NCI-H2029 (cell line): ENCODE measurements around the gene PSMB2.

Source experiments
- DNase-seq: peaks from one replicate; lab custom pipeline; 2025; lab: John Stamatoyannopoulos, UW

Gene PSMB2

DNA sequence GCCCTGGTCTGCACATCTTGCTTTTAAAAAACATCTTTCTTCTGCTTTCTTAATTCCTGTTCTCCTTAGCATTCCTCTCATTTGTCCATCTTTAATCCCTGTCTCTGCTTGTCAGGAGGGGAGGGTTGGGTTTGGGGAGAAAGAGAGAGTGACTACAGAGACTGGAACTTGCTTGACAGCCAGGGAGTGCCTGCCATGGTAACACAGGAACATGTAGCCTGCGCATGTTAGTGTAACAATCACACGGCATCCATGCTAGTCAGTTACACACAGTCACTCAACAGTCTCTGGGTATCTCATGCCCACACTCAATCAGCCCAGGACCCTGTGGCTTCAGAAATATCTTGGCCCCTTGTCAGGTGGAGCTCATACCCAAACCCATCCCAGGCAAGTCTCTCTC lies 69.0 kb downstream of the PSMB2 start:
- DNase-seq = no peak

DNA sequence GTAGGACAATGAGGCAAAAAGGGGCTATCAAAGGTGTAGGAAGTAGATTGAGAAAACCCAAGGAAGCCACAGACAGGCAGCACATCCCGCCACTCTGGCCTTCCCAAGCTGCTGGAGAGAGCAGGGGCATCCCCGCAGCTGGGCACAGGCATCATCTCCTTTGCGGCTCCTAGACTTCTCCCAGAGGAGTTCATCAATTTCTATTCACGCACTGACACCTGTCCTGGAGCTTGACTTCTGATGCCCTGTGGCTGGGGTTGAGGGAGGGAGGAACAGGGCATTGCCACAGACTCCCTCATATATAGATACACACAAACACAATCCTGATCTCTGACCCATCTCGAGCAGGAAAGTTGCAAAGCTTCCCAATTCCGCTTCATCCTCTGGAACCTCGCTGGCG lies 70.1 kb downstream of the PSMB2 start:
- no peak for DNase-seq

DNA sequence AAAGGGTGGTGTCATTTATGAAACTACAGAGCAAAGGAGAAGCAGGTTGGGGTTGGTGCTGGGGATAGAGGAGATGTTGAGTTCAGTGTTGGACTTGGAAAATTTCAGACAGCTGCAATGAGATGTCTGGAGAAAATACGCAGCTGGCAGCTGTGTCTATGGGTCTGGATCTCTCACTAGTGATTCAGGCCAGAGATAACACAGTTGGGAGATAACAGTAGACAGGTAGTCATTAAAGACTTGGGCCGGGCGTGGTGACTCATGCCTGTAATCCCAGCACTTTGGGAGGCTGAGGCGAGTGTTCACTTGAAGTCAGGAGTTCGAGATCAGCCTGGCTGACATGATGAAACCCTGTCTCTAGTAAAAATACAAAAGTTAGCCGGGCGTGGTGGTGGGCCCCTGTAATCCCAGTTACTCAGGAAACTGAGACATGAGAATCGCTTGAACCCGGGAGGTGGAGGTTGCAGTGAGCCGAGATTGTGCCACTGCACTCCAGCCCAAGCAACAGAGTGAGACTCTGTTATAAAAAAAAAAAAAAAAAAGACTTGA lies 70.7 kb downstream of the PSMB2 start:
- DNase-seq = no peak

- DNase-seq = no peak
Measured at GRCh38 chr1:35569936-35570335, 71.4 kb downstream of the PSMB2 start.

- DNase-seq = peak; percentile 40
Measured at GRCh38 chr1:35568975-35569395, 72.3 kb downstream of the PSMB2 start.

DNA sequence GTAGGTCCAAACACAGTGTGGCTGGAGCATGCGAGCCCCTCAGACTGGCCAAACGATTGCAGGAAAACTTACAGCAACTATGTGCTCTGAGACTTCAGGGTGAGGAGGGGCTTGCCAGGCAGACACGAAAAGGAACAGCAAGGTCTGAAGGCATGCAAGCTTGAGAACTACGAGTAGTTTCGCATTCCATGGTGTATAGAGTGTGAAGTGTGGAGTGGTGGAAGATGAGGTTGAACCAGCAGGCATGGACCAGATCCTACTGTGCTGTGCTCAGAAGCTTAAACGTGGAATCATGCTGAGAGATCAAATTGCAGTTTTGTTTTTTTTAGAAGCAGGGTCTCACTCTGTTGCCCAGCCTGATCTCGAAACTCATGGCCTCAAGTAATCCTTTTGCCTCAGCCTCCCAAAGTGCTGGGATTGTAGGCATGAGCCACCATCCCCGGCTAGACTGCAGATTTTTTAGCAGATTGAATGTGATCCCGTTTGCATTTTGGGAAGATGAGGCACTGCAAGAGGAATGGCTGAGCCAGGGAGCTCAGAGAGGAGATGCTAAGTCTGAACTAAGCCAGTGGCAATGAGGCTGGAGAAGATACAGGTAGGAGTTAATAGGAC lies 73.3 kb downstream of the PSMB2 start:
- no peak for DNase-seq

DNA sequence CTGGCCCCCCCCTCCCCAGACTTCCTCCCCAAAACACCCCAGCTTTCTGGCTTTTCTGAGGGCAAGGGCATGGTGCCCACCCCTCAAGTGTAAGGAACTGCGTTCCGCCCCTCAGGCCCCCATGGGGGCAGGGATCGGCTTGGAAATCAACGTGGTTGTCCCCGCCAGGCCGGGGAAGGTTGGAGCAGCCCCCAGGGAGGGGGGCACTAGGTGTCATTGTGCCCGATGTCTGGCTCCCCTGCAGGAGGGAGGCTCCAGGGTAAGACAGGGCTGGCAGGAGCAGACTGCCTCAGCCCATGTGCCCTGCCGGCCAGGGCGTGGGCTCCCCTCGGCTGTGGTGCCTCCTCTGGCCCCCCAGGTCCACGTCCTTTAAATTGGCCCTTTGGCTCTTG lies 75.6 kb downstream of the PSMB2 start:
- DNase-seq = no peak

DNA sequence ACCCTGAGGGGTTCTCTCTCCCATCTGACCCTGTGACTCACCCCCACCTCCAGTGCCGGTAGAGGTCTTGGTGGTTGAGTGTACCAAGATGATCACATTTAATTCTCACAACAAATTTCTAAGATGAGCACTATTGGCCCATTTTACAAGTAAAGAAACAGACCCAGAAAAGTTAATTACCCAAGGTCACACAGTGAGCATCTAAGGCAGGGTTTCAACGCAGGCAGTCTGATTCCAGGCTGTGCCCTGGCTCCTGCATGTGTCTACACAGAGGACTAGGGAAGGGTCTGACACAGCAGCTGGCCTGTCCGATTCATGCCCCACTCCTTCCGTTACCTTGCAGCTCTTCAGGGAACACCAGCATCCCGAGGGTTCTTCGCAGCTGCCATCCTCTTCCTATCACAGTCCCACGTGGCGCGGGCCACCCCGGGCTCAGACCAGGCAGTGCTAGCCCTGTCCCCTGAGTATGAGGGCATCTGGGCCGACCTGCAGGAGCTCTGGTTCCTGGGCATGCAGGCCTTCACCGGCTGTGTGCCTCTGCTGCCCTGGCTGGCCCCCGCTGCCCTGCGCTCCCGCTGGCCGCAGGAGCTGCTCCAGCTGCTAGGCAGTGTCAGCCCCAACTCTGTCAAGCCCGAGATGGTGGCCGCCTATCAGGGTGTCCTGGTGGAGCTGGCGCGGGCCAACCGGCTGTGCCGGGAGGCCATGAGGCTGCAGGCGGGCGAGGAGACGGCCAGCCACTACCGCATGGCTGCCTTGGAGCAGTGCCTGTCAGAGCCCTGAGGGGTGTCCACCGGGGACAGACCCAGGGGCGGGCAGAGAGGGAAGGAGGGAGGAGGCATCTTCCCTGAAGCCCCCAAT lies 76.2 kb downstream of the PSMB2 start:
- DNase-seq = no peak

DNA sequence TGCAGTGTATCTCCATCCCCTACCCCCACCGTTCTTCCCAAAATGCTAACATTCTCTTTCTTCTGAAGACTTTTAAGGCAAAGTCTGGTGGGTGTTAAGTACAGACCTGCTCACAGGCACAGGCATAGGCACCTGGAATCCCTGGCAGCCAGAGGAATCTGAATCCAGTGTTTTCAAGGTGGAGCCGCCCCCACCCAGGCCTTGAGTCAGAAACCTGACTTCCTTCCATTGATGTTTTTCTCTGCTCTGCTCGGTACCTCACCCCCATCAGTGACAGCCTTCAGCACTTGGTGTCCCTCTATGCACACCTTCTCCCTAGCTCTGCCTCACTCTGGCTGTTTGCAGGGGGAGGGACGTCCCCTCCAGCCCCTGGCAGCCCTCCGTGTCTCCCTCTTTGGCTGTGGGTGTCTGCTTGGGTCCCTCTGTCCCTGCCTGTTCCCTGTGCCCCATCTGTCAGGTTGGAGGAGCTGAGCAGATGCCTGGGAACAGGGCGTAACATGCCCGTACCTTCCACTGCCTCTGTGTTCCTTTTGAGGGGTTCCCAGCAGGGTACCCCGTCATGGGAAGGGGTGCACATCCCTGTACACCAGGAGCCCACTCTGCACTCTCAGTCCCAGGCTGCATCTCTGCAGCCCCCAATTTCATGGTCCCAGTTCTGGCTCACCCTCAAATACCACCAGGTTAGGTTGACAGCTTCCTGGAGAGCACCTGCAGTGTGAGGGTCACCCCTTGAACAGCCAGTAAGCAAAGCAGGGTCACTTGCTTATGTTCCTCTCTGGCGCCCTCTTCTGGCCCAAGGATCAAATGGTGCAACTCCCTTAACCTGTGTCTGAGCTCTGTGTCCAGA lies 77.1 kb downstream of the PSMB2 start:
- peak; percentile 63 for DNase-seq

- no peak for DNase-seq
Measured at GRCh38 chr1:35563166-35563565, 78.2 kb downstream of the PSMB2 start.

DNA sequence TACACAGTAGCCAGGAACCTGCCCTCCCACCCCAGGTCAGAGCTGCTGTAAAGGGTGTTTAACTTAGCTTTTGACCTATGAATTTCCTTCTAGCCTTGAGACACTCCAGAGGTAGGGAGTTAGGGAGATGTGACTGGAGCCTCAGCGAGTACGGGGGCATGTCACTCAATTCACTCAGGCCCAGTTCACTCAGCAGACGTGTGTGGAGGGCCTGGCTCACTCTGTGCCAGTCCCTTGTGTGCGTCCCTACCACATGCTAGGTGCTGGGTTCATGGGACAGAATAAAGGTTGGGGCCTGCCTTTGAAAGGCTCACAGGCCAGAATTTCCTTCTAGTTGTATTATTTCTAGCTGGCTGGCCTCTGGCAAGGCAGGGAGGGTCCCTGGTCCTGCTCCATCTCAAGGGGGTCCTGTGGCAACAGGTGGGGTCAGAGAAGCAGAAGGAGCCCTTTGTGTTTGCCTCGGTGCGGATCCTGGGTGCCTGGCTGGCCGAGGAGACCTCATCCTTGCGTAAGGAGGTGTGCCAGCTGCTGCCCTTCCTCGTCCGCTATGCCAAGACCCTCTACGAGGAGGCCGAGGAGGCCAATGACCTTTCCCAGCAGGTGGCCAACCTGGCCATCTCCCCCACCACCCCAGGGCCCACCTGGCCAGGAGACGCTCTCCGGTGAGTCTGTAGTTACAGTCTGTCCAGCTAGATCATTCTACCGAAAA lies 79.2 kb downstream of the PSMB2 start:
- DNase-seq = no peak

DNA sequence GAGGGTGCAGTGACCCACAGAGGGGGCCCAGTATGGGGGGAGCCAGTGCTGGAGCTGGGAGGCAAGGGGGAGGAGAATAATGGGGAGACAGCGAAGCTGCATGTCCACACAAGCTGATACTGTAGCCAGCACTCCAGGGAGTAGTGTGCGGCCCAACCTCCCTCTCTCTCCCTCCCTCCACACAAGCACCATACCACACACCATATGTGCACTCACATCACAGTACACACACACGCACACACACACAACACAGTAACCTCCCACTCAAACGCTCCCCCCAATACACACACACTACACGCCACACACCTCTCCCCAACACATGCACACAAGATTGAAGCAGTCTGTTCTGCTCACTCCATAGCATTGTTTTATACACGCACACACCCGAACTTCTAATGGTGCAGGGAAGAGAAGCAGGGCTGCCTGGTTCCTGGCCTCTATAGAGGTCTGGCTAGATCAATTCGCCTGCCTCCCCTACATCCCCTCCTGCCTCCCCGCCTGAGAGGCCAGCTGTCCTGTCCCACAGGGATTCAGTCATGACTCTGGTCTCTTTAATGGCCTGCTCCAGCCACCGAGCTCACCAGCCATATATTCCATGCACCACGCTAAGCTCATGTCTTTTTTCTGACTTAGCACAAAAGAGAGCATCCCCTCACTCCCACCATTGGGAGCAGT lies 79.9 kb downstream of the PSMB2 start:
- DNase-seq = no peak

DNA sequence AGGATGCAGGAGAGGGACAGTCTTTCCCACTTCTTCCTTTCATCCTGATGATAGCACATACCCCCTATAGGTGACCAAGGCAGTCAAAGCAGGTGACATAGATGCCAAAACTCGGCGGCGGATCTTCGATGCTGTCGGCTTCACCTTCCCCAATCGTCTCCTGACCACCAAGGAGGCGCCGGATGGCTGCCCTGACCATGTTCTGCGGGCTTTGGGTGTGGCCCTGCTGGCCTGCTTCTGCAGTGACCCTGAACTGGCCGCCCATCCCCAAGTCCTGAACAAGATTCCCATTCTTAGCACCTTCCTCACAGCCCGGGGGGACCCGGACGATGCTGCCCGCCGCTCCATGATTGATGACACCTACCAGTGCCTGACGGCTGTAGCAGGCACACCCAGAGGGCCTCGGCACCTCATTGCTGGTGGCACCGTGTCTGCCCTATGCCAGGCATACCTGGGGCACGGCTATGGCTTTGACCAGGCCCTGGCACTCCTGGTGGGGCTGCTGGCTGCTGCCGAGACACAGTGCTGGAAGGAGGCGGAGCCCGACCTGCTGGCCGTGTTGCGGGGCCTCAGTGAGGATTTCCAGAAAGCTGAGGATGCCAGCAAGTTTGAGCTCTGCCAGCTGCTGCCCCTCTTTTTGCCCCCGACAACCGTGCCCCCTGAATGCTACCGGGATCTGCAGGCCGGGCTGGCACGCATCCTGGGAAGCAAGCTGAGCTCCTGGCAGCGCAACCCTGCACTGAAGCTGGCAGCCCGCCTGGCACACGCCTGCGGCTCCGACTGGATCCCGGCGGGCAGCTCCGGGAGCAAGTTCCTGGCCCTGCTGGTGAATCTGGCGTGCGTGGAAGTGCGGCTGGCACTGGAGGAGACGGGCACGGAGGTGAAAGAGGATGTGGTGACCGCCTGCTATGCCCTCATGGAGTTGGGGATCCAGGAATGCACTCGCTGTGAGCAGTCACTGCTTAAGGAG lies 80.8 kb downstream of the PSMB2 start:
- DNase-seq = peak; percentile 38

- DNase-seq = no peak
Measured at GRCh38 chr1:35559317-35559944, 81.9 kb downstream of the PSMB2 start.

GRCh38 chr1:35558374-35559316 lies 82.7 kb downstream of the PSMB2 start:
- DNase-seq = no peak

GRCh38 chr1:35557611-35558373 lies 83.5 kb downstream of the PSMB2 start, which contains the start of gene NCDN:
TSS of gene NCDN (plus strand) at chr1:35557799. CDS start at chr1:35558191, 392 bp downstream.
- DNase-seq = peak; percentile 89

GRCh38 chr1:35557118-35557610 lies 84.2 kb downstream of the PSMB2 start, which contains the start of gene KIAA0319L:
TSS of gene KIAA0319L (minus strand) at chr1:35557403. CDS start at chr1:35554491, 2,912 bp downstream.
- DNase-seq = peak; percentile 62
